Calu3 (cell line): ENCODE data around the gene ZFP36. TPM values are rescaled to one million over a fixed set of nuclear protein-coding genes. Genes with fewer than 3 reads are reported as not detected.
"Not testable (repeated sequence)": the region's sequence is repeated elsewhere in the genome, so short reads cannot be mapped to it uniquely, and the experiment has no call there.

Experiments
- BruUV-seq: library from RNA; stranded (reverse); fragments of 400-500 nt; replicated peaks from 2 replicates; lab custom pipeline; 2021; lab: Mats Ljungman, UMichigan
- CTCF ChIA-PET: fragments of 300-600 bp; sonication (Branson Sonifier 250); formaldehyde crosslinking; loops from one replicate; lab custom pipeline; 2022; ENCODE audit warnings: antibody characterized with exemption; lab: Charles Lee
- DNase-seq: peaks from one replicate; pipeline ENCODE4 v3.0.0; 2022
- H3K27ac Mint-ChIP-seq: one replicate; pipeline ENCODE4 v1.8.0; 2022; ENCODE audit warnings: mixed read lengths; ENCODE audit not compliant: unreplicated experiment
- H3K27me3 Mint-ChIP-seq: one replicate; pipeline ENCODE4 v1.8.0; 2022; ENCODE audit warnings: mixed read lengths; ENCODE audit not compliant: unreplicated experiment
- H3K36me3 Mint-ChIP-seq: one replicate; pipeline ENCODE4 v1.8.0; 2022; ENCODE audit warnings: mild to moderate bottlenecking, moderate library complexity, mixed read lengths; ENCODE audit not compliant: insufficient read depth, unreplicated experiment
- H3K4me1 Mint-ChIP-seq: one replicate; pipeline ENCODE4 v1.8.0; 2022; ENCODE audit warnings: mild to moderate bottlenecking, low read depth, mixed read lengths; ENCODE audit not compliant: unreplicated experiment
- H3K4me3 Mint-ChIP-seq: one replicate; pipeline ENCODE4 v1.8.0; 2022; ENCODE audit warnings: mild to moderate bottlenecking, low read depth, moderate library complexity, mixed read lengths; ENCODE audit not compliant: unreplicated experiment
- H3K9me3 Mint-ChIP-seq: one replicate; pipeline ENCODE4 v1.8.0; 2022; ENCODE audit warnings: low read depth, mixed read lengths; ENCODE audit not compliant: unreplicated experiment
- CTCF ChIP-seq: fragments of 200-600 bp; IDR thresholded peaks from one replicate; pipeline ENCODE4 v1.8.0; 2022; ENCODE audit warnings: antibody characterized with exemption; ENCODE audit not compliant: unreplicated experiment
- intact Hi-C: fragments of 100-400 bp; cut with micrococcal nuclease; formaldehyde crosslinking; loops from one replicate; pipeline ENCODE4 v1.10.0; 2022; ENCODE audit not compliant: unreplicated experiment
- total RNA-seq: library from RNA; stranded (reverse); gene quantifications from 2 replicates; pipeline ENCODE4 v1.2.3, GENCODE V29; 2022

ZFP36 gene
- total RNA-seq, 1 experiment from 2014 or later: 70.8 TPM

DNA sequence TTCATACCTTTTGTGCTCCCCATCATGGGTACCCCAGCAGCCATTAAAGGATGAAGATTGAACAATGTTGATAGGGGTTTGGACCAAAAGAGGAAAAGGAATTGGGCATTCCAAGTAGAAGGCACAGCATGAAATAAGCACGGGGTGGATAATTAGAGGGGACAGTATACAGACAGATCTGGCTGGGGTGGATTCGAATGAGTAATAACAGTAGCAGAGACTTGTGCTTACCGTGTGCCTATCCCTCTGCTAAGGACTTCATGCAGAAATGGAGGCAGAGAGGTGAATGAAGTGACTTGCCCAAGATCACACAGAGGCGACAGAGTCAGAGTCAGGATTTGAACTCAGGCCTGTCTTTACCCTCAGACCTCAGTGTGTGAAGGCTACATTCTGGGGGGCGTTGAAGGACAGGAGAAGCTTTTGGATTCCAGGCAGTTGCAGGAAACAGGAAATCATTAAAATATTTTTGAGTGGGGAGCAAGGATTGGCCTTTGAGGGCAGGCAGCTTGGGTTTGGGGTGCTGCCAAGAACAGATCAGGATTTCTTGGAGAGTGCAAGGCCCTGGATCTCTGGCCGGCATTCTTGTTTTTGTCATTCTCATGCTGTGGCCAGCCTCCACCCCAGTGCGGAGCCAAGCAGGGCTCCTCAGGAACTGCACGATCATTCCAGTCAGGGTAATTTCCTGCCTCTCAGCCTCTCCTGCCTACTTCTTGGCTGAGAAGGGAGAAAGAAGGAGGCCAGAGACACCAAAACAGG, 34.4 kb upstream of the ZFP36 start:
- TF ChIP-seq CTCF: no peak
- no peak for DNase-seq
- Mint-ChIP-seq H3K36me3 (peaks cover 51% of the 10 kb centered on the region), H3K4me1 (no peaks in the 10 kb centered on the region), H3K9me3 (no peaks in the 10 kb centered on the region), H3K4me3 (no peak overlapping the region), H3K27me3 (no peaks in the 10 kb centered on the region), H3K27ac (no peak overlapping the region)
- intact Hi-C loops: no loop called here
- CTCF ChIA-PET: no interaction called here
- BruUV-seq: no TSS peak

DNA sequence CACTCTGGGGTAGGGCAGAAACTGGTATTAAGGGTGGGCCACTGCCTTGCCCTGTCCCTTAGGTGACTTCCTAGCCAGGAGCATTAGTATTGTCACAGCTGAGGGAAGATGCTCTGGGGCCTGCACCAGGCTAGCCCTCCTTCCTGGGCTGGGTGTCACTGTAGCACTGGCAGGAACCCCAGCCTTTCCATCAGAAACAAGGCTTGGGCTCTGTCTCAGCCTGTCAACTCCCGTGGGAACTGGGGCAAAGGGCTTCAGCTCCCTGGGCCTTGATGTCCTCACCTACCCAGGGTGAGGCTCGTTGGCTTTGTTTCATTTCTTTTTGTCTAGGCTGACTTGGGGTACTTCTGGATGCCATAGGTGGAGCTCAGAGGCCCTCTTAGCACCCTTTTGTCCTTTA, 33.7 kb upstream of the ZFP36 start:
- TF ChIP-seq CTCF: no peak
- Mint-ChIP-seq H3K36me3 (peaks cover 52% of the 10 kb centered on the region), H3K4me1 (no peaks in the 10 kb centered on the region), H3K27ac (no peak overlapping the region), H3K27me3 (no peaks in the 10 kb centered on the region), H3K4me3 (no peak overlapping the region), H3K9me3 (no peaks in the 10 kb centered on the region)
- no TSS peak for BruUV-seq
- CTCF ChIA-PET: no interaction called here
- intact Hi-C loops: no loop called here
- DNase-seq: no peak

DNA sequence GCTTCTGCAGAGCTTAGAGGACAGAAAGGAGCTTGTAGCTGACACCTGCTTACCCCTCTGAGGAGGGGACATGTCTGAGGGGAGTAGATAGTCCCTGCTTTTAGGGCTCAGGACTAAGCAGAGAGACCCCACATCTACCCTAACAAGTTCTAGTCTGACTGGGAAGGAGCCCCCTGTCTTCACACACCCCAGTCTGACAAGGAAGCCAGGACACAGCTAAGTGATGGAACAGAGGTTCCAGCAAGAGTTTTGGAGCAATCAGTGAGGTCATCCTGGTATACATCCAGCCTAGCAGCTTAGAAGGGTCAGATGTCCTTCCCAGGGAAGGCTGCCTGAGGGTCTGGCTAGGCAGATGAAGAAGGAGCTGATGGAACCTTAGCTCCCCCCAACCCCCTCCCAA, 30.7 kb upstream of the ZFP36 start:
- no peak for DNase-seq
- CTCF ChIA-PET: no interaction called here
- no peaks in the 10 kb centered on the region for H3K27me3 Mint-ChIP-seq
- peaks cover 52% of the 10 kb centered on the region for H3K36me3 Mint-ChIP-seq
- no peaks in the 10 kb centered on the region for H3K9me3 Mint-ChIP-seq
- no TSS peak for BruUV-seq
- TF ChIP-seq CTCF: no peak
- intact Hi-C loops: no loop called here
- H3K27ac Mint-ChIP-seq: no peak overlapping the region
- H3K4me1 Mint-ChIP-seq: no peaks in the 10 kb centered on the region
- H3K4me3 Mint-ChIP-seq: no peak overlapping the region

DNA sequence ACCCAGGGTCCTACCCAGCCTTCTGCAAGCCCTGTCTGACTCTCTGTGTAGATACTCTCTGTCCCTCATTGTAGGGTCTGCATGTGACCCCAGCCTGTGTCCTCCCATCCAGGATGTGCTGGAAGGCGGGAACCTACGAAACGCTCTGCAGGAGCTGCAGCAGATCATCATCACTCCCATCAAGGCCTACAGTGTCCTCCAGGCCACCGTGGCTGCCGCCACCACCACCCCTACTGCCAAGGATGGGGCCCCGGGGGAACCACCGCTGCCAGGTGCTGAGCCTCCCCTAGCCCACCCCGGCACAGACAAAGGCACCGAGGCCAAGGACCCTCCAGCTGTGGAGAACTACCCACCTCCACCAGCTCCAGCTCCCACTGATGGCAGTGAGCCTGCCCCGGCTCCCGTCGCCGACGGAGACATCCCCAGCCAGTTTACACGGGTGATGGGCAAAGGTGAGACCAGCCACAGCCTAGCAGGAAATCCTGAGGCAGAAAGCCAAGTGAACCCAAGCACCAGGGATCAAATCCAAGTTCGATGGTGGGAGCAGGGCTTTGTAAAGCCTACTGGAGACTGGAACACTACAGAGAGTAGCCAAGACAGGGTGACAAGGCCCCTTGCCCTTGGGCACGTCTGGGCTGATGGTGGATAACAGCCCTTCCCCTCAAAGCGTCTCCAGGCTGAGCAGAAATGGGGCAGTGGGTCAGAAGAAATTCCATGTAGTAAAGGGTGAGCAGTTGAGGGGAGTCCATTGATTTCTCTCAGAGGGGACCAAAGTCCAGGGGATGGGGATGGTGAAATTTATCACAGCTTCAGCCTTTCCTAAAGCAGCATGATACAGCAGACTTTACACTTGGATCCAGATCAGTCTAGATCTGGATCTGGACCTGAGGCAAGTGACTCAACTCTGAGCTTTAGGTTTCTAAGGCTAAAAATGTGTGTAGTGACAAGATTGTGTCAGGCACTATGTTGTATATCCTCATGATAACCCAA, 29.0 kb upstream of the ZFP36 start:
- no peaks in the 10 kb centered on the region for H3K4me1 Mint-ChIP-seq
- no peak for TF ChIP-seq CTCF
- no TSS peak for BruUV-seq
- peaks cover 53% of the 10 kb centered on the region for H3K36me3 Mint-ChIP-seq
- no peak overlapping the region for H3K4me3 Mint-ChIP-seq
- CTCF ChIA-PET: interaction anchor here (0.5 kb wide), 1 partner anchor 114 kb away, joined by 3 read pairs; no protein-coding TSS in a partner anchor
- DNase-seq: no peak
- no peaks in the 10 kb centered on the region for H3K27me3 Mint-ChIP-seq
- no peaks in the 10 kb centered on the region for H3K9me3 Mint-ChIP-seq
- H3K27ac Mint-ChIP-seq: no peak overlapping the region
- intact Hi-C loops: no loop called here

- H3K27me3 Mint-ChIP-seq, H3K27ac Mint-ChIP-seq, H3K4me1 Mint-ChIP-seq, H3K4me3 Mint-ChIP-seq, H3K9me3 Mint-ChIP-seq, DNase-seq, intact Hi-C loops, CTCF ChIA-PET, BruUV-seq: not testable (repeated sequence)
- peaks cover 56% of the 10 kb centered on the region for H3K36me3 Mint-ChIP-seq
Measured at GRCh38 chr19:39379366-39379765, 27.3 kb upstream of the ZFP36 start.
